ENCODE data around the gene MYADML2.
A peak's percentile ranks its signal among the peaks of the same experiment; 100 is the strongest.
"Not testable (repeated sequence)": the region's sequence is repeated elsewhere in the genome, so short reads cannot be mapped to it uniquely, and the experiment has no call there.

The MYADML2 gene

GRCh38 chr17:81923302-81924260, 23.5 kb downstream of the MYADML2 start:
- peak; percentile 51 for DNase-seq (ENCODE audit: low read depth)
- H3K4me3 ChIP-seq (ENCODE audit: low read length), result peak overlapping the region; percentile 23
- no peak for TF ChIP-seq CTCF (conservative IDR thresholded peaks at IDR 0.05; ENCODE audit: low read depth, low read length)

- DNase-seq (ENCODE audit: low read depth), result no peak
- H3K4me3 ChIP-seq (ENCODE audit: low read length), result peak overlapping the region; percentile 23
- TF ChIP-seq CTCF (conservative IDR thresholded peaks at IDR 0.05; ENCODE audit: low read depth, low read length), result no peak
These were observed 24.3 kb downstream of the MYADML2 start for GRCh38 chr17:81922566-81923301.

- no peak for DNase-seq (ENCODE audit: low read depth)
- H3K4me3 ChIP-seq (ENCODE audit: low read length), result no peak overlapping the region
- TF ChIP-seq CTCF (conservative IDR thresholded peaks at IDR 0.05; ENCODE audit: low read depth, low read length), result no peak
These were observed 25.0 kb downstream of the MYADML2 start for GRCh38 chr17:81921996-81922565.

- no peak for TF ChIP-seq CTCF (conservative IDR thresholded peaks at IDR 0.05; ENCODE audit: low read depth, low read length)
- no peak for DNase-seq (ENCODE audit: low read depth)
- H3K4me3 ChIP-seq (ENCODE audit: low read length), result no peak overlapping the region
These were observed 25.5 kb downstream of the MYADML2 start for GRCh38 chr17:81921537-81921862.

GRCh38 chr17:81920612-81921536, 26.2 kb downstream of the MYADML2 start:
- DNase-seq (ENCODE audit: low read depth), result no peak
- no peak for TF ChIP-seq CTCF (conservative IDR thresholded peaks at IDR 0.05; ENCODE audit: low read depth, low read length)
- H3K4me3 ChIP-seq (ENCODE audit: low read length), result no peak overlapping the region

- no peak overlapping the region for H3K4me3 ChIP-seq (ENCODE audit: low read length)
- DNase-seq (ENCODE audit: low read depth), result no peak
- no peak for TF ChIP-seq CTCF (conservative IDR thresholded peaks at IDR 0.05; ENCODE audit: low read depth, low read length)
These were observed 28.0 kb downstream of the MYADML2 start for GRCh38 chr17:81918832-81919545.

- not testable (repeated sequence) for DNase-seq (ENCODE audit: low read depth); H3K4me3 ChIP-seq (ENCODE audit: low read length)
These were observed 28.7 kb downstream of the MYADML2 start for GRCh38 chr17:81918333-81918669.
